ENCODE data around the gene CXCR6. TPM values are rescaled to one million over a fixed set of nuclear protein-coding genes. Genes with fewer than 3 reads are reported as not detected.

The CXCR6 gene
- total RNA-seq, 1 experiment from 2014 or later = not detected

- DNase-seq = no peak
- Histone ChIP-seq H3K27me3 (ENCODE audit: control insufficient read depth, insufficient read depth, low read length) (no peaks in the 10 kb centered on the region; the same call in 1 of the 2 replicates), H3K36me3 (replicated peaks; ENCODE audit: control insufficient read depth, insufficient read depth, low read length) (no peaks in the 10 kb centered on the region), H3K4me3 (ENCODE audit: insufficient read depth, low read depth, low read length) (no peak overlapping the region)
Observed at GRCh38 chr3:45914362-45915058, 28.8 kb upstream of the CXCR6 start.

GRCh38 chr3:45915059-45915439, 28.2 kb upstream of the CXCR6 start:
- Histone ChIP-seq H3K27me3 (ENCODE audit: control insufficient read depth, insufficient read depth, low read length) (no peaks in the 10 kb centered on the region; the same call in 1 of the 2 replicates), H3K36me3 (replicated peaks; ENCODE audit: control insufficient read depth, insufficient read depth, low read length) (no peaks in the 10 kb centered on the region; the same call in 1 of the 2 replicates), H3K4me3 (ENCODE audit: insufficient read depth, low read depth, low read length) (no peak overlapping the region)
- DNase-seq = no peak

GRCh38 chr3:45915518-45916231, 27.6 kb upstream of the CXCR6 start:
- H3K27me3 ChIP-seq (ENCODE audit: control insufficient read depth, insufficient read depth, low read length) = no peaks in the 10 kb centered on the region; the same call in 1 of the 2 replicates

GRCh38 chr3:45917146-45917898, 25.9 kb upstream of the CXCR6 start:
- no peaks in the 10 kb centered on the region; the same call in 1 of the 2 replicates for H3K27me3 ChIP-seq (ENCODE audit: control insufficient read depth, insufficient read depth, low read length)
- no peak for DNase-seq
- peaks cover 5% of the 10 kb centered on the region for H3K36me3 ChIP-seq (replicated peaks; ENCODE audit: control insufficient read depth, insufficient read depth, low read length)
- no peak overlapping the region for H3K4me3 ChIP-seq (ENCODE audit: insufficient read depth, low read depth, low read length)

More at GRCh38 chr3:45915518-45916231, 27.6 kb upstream of the CXCR6 start:
- DNase-seq = peak; percentile 44
- Histone ChIP-seq H3K36me3 (replicated peaks; ENCODE audit: control insufficient read depth, insufficient read depth, low read length) (no peaks in the 10 kb centered on the region; the same call in 1 of the 2 replicates), H3K4me3 (ENCODE audit: insufficient read depth, low read depth, low read length) (no peak overlapping the region)

- H3K4me3 ChIP-seq (ENCODE audit: insufficient read depth, low read depth, low read length) = no peak overlapping the region
- no peaks in the 10 kb centered on the region; the same call in 1 of the 2 replicates for H3K27me3 ChIP-seq (ENCODE audit: control insufficient read depth, insufficient read depth, low read length)
- no peak for DNase-seq
- H3K36me3 ChIP-seq (replicated peaks; ENCODE audit: control insufficient read depth, insufficient read depth, low read length) = peaks cover 16% of the 10 kb centered on the region
Observed at GRCh38 chr3:45921158-45922038, 21.9 kb upstream of the CXCR6 start.

GRCh38 chr3:45922039-45922326, 21.3 kb upstream of the CXCR6 start:
- Histone ChIP-seq H3K4me3 (ENCODE audit: insufficient read depth, low read depth, low read length) (no peak overlapping the region), H3K36me3 (replicated peaks; ENCODE audit: control insufficient read depth, insufficient read depth, low read length) (peaks cover 16% of the 10 kb centered on the region), H3K27me3 (ENCODE audit: control insufficient read depth, insufficient read depth, low read length) (no peaks in the 10 kb centered on the region; the same call in 1 of the 2 replicates)
- no peak for DNase-seq

GRCh38 chr3:45922950-45923590, 20.2 kb upstream of the CXCR6 start:
- Histone ChIP-seq H3K36me3 (replicated peaks; ENCODE audit: control insufficient read depth, insufficient read depth, low read length) (peaks cover 19% of the 10 kb centered on the region), H3K27me3 (ENCODE audit: control insufficient read depth, insufficient read depth, low read length) (no peaks in the 10 kb centered on the region), H3K4me3 (ENCODE audit: insufficient read depth, low read depth, low read length) (no peak overlapping the region)
- DNase-seq = no peak

GRCh38 chr3:45923755-45924154, 19.5 kb upstream of the CXCR6 start:
- H3K4me3 ChIP-seq (ENCODE audit: insufficient read depth, low read depth, low read length) = no peak overlapping the region
- DNase-seq = no peak
- H3K36me3 ChIP-seq (replicated peaks; ENCODE audit: control insufficient read depth, insufficient read depth, low read length) = peaks cover 23% of the 10 kb centered on the region
- no peaks in the 10 kb centered on the region for H3K27me3 ChIP-seq (ENCODE audit: control insufficient read depth, insufficient read depth, low read length)

- no peak for DNase-seq
- Histone ChIP-seq H3K4me3 (ENCODE audit: insufficient read depth, low read depth, low read length) (no peak overlapping the region), H3K36me3 (replicated peaks; ENCODE audit: control insufficient read depth, insufficient read depth, low read length) (peaks cover 37% of the 10 kb centered on the region), H3K27me3 (ENCODE audit: control insufficient read depth, insufficient read depth, low read length) (no peaks in the 10 kb centered on the region)
Observed at GRCh38 chr3:45927881-45928280, 15.4 kb upstream of the CXCR6 start.

- DNase-seq = peak; percentile 80
- H3K4me3 ChIP-seq (ENCODE audit: insufficient read depth, low read depth, low read length) = no peak overlapping the region
- peaks cover 30% of the 10 kb centered on the region for H3K36me3 ChIP-seq (replicated peaks; ENCODE audit: control insufficient read depth, insufficient read depth, low read length)
- H3K27me3 ChIP-seq (ENCODE audit: control insufficient read depth, insufficient read depth, low read length) = no peaks in the 10 kb centered on the region
Observed at GRCh38 chr3:45929042-45929679, 14.1 kb upstream of the CXCR6 start.

GRCh38 chr3:45931496-45931895, 11.8 kb upstream of the CXCR6 start:
- Histone ChIP-seq H3K36me3 (replicated peaks; ENCODE audit: control insufficient read depth, insufficient read depth, low read length) (peaks cover 40% of the 10 kb centered on the region), H3K27me3 (ENCODE audit: control insufficient read depth, insufficient read depth, low read length) (no peaks in the 10 kb centered on the region), H3K4me3 (ENCODE audit: insufficient read depth, low read depth, low read length) (no peak overlapping the region)
- no peak for DNase-seq

- no peaks in the 10 kb centered on the region for H3K27me3 ChIP-seq (ENCODE audit: control insufficient read depth, insufficient read depth, low read length)
- DNase-seq = no peak
- H3K4me3 ChIP-seq (ENCODE audit: insufficient read depth, low read depth, low read length) = no peak overlapping the region
- H3K36me3 ChIP-seq (replicated peaks; ENCODE audit: control insufficient read depth, insufficient read depth, low read length) = peaks cover 43% of the 10 kb centered on the region
Observed at GRCh38 chr3:45932112-45932511, 11.2 kb upstream of the CXCR6 start.

GRCh38 chr3:45933591-45933990, 9.7 kb upstream of the CXCR6 start:
- Histone ChIP-seq H3K27me3 (ENCODE audit: control insufficient read depth, insufficient read depth, low read length) (no peaks in the 10 kb centered on the region), H3K36me3 (replicated peaks; ENCODE audit: control insufficient read depth, insufficient read depth, low read length) (peaks cover 37% of the 10 kb centered on the region), H3K4me3 (ENCODE audit: insufficient read depth, low read depth, low read length) (no peak overlapping the region)
- no peak for DNase-seq
